Erythroblast (primary cell): ENCODE measurements around the gene C2CD2.

Experiments
- GATA1 ChIP-seq: IDR thresholded peaks from 2 replicates; pipeline ENCODE4 v1.6.1; 2011; ENCODE audit warnings: low read depth, mild to moderate bottlenecking, control low read depth, low read length, moderate library complexity
- POLR2A ChIP-seq: IDR thresholded peaks from 2 replicates; pipeline ENCODE4 v1.6.1; 2011; ENCODE audit warnings: mild to moderate bottlenecking, low read length

GRCh38 chr21:41901099-41901498 lies 52.7 kb downstream of the C2CD2 start:
- TF ChIP-seq POLR2A (no peak), GATA1 (no peak)
